HG03439 (cell line): ENCODE data around the gene LCN2.
"Not testable (repeated sequence)": the region's sequence is repeated elsewhere in the genome, so short reads cannot be mapped to it uniquely, and the experiment has no call there.

Source experiments
- ATAC-seq: cut with Tn5 transposase; IDR thresholded peaks from one replicate; pipeline ENCODE4 v1.9.1; 2021; ENCODE audit warnings: mild to moderate bottlenecking, moderate library complexity; ENCODE audit not compliant: unreplicated experiment

LCN2 gene

GRCh38 chr9:128163523-128164306 is 14.5 kb downstream of the LCN2 start:
- ATAC-seq = no peak

DNA sequence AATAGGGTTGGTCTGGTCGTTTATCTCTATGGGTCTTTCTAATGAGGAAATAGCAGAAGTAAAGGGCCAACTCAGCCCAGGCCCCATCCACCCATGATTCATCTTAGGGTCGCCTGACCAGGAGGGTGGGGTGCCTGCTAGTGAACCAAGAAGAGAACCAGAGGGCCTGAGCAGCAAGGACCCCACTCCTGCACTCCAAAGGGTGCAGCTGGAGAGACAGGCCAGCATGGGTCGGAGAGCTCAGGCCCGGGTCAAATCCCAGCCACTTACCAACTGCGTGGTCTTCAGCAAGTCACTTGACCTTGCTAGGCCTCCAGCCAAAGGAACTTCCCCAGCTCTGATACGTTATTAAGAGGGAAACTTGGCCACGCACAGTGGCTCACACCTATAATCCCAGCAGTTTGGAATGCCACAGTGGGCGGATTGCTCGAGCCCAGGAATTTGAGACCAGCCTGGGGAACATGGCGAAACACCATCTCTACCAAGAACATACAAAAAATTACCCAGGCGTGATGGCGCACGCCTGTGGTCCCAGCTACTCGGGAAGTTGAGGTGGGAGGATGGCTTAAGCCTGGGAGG is 15.1 kb downstream of the LCN2 start:
- ATAC-seq = no peak

- no peak for ATAC-seq
These were observed 16.9 kb downstream of the LCN2 start for GRCh38 chr9:128166169-128166568.

DNA sequence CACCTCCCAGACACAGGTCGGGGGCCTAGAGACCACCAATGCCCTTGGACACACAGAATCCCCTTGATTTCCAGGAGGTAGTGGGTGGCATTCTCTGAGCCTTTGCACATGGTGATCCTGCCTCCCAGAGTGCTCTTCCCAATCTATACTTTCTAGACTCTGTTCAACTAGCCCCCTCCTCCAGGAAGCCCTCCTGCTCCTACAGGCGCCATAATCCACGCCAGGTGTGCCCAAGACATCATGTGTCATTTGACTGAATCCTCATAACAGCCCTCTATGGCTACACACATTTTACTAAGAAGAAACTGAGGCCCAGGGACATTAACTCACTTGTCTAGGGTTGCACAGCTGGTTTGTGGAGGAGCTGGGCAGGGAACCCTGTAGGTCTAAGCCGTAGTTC is 18.0 kb downstream of the LCN2 start:
- ATAC-seq = no peak

GRCh38 chr9:128168731-128169308 is 19.6 kb downstream of the LCN2 start:
- ATAC-seq = no peak

- no peak for ATAC-seq
These were observed 20.2 kb downstream of the LCN2 start for GRCh38 chr9:128169492-128169891.

GRCh38 chr9:128169925-128170324 is 20.7 kb downstream of the LCN2 start:
- ATAC-seq = no peak

GRCh38 chr9:128174062-128174461 is 24.8 kb downstream of the LCN2 start:
- no peak for ATAC-seq

GRCh38 chr9:128175102-128175563 is 25.9 kb downstream of the LCN2 start:
- no peak for ATAC-seq

- ATAC-seq = no peak
These were observed 26.5 kb downstream of the LCN2 start for GRCh38 chr9:128175726-128176125.

GRCh38 chr9:128178806-128179431 is 29.7 kb downstream of the LCN2 start:
- ATAC-seq = no peak

- ATAC-seq = no peak
These were observed 30.7 kb downstream of the LCN2 start for GRCh38 chr9:128180001-128180400.

- no peak for ATAC-seq
These were observed 31.2 kb downstream of the LCN2 start for GRCh38 chr9:128180447-128180846.

- ATAC-seq = not testable (repeated sequence)
These were observed 32.2 kb downstream of the LCN2 start for GRCh38 chr9:128181480-128181879.

GRCh38 chr9:128182893-128183588 is 33.8 kb downstream of the LCN2 start:
- ATAC-seq = no peak

GRCh38 chr9:128185979-128186965 is 37.0 kb downstream of the LCN2 start:
- ATAC-seq = no peak

DNA sequence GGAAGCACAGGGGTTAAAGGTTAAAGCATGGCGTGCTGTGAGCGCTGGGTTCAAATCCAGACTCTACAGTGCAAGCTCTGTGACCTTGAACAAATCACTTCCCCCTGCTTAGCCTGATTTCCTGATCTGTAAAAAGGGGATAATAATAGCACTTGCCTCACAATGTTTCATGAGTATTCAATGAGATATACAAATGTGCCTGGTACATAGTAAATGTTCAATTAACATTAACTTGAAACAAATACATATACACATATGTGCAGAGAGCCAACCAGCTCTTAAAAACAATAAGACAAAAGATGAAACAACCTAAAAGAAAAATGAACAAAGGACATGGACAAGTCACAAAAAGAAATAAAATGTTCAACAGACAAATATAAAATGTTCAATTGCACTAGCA is 38.1 kb downstream of the LCN2 start:
- no peak for ATAC-seq

DNA sequence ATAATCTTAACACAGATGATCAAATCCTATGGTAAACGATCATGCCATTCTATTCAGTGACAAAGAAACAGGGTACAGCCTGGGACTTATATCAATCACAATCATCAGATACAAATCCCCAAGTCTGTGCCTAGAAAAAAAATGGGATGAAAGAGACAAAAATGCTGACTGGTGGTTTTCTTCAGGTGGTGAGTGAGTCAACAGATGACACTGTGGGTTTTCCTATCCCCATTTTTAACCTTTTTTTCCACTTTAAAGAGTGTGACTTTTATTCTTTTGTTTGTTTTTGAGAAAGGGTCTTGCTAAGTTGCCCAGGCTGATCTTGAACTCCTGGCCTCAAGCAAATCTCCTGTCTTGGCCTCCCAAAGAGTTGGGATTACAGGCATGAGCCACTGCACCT is 39.0 kb downstream of the LCN2 start:
- ATAC-seq = no peak

GRCh38 chr9:128190013-128190412 is 40.8 kb downstream of the LCN2 start:
- ATAC-seq = no peak
